Parathyroid adenoma (tissue), 2 donors: ENCODE measurements around the gene C7orf25.

ENCODE experiments used
- H2AFZ ChIP-seq: fragments of 300-600 bp; sonication (generic); one replicate; pipeline ENCODE4 v1.7.0; 2017; ENCODE audit warnings: antibody characterized with exemption, mild to moderate bottlenecking
- H3K27ac ChIP-seq: fragments of 300-600 bp; sonication (generic); one replicate; pipeline ENCODE4 v1.7.0; 2017
- H3K27me3 ChIP-seq: fragments of 300-600 bp; sonication (generic); one replicate; pipeline ENCODE4 v1.7.0; 2017; ENCODE audit warnings: low read length; ENCODE audit not compliant: control insufficient read depth, insufficient read depth
- H3K36me3 ChIP-seq: fragments of 300-600 bp; sonication (generic); one replicate; pipeline ENCODE4 v1.7.0; 2017; ENCODE audit warnings: low read length; ENCODE audit not compliant: control insufficient read depth, insufficient read depth
- H3K4me1 ChIP-seq: fragments of 300-600 bp; sonication (generic); one replicate; pipeline ENCODE4 v1.7.0; 2017; ENCODE audit warnings: control low read depth
- H3K4me2 ChIP-seq: fragments of 300-600 bp; sonication (generic); one replicate; pipeline ENCODE4 v1.7.0; 2017; ENCODE audit warnings: low read length
- H3K4me3 ChIP-seq: fragments of 300-600 bp; sonication (generic); one replicate; pipeline ENCODE4 v1.7.0; 2017; ENCODE audit warnings: low read depth, low read length
- H3K79me2 ChIP-seq: fragments of 300-600 bp; sonication (generic); one replicate; pipeline ENCODE4 v1.7.0; 2017; ENCODE audit warnings: control low read depth
- H3K9ac ChIP-seq: fragments of 300-600 bp; sonication (generic); one replicate; pipeline ENCODE4 v1.7.0; 2017; ENCODE audit warnings: mild to moderate bottlenecking
- H3K9me3 ChIP-seq: fragments of 300-600 bp; sonication (generic); one replicate; pipeline ENCODE4 v1.7.0; 2017; ENCODE audit warnings: low read length; ENCODE audit not compliant: control insufficient read depth
- CTCF ChIP-seq: fragments of 300-600 bp; sonication (generic); IDR thresholded peaks from one replicate; pipeline ENCODE4 v1.7.0; 2017; ENCODE audit warnings: antibody characterized with exemption, mild to moderate bottlenecking
- donor health status: primary hyperparathyroidism.

The C7orf25 gene

GRCh38 chr7:42931447-42931833 is 19.6 kb upstream of the C7orf25 start:
- Histone ChIP-seq H3K9me3 (no peaks in the 10 kb centered on the region), H3K4me3 (peak overlapping the region; percentile 90), H3K36me3 (no peaks in the 10 kb centered on the region), H3K4me1 (peaks cover 7% of the 10 kb centered on the region), H3K79me2 (peaks cover 49% of the 10 kb centered on the region), H3K27ac (peak overlapping the region; percentile 70), H3K27me3 (no peaks in the 10 kb centered on the region), H3K4me2 (peak overlapping the region; percentile 87), H2AFZ (peak overlapping the region; percentile 89), H3K9ac (peak overlapping the region; percentile 34)
- TF ChIP-seq CTCF = no peak

- H3K79me2 ChIP-seq = peaks cover 49% of the 10 kb centered on the region
- no peaks in the 10 kb centered on the region for H3K27me3 ChIP-seq
- peak overlapping the region; percentile 87 for H3K4me2 ChIP-seq
- peaks cover 7% of the 10 kb centered on the region for H3K4me1 ChIP-seq
- peak overlapping the region; percentile 90 for H3K4me3 ChIP-seq
- no peaks in the 10 kb centered on the region for H3K9me3 ChIP-seq
- TF ChIP-seq CTCF = no peak
- H3K9ac ChIP-seq = no peak overlapping the region
- H3K27ac ChIP-seq = no peak overlapping the region
- H3K36me3 ChIP-seq = no peaks in the 10 kb centered on the region
- H2AFZ ChIP-seq = no peak overlapping the region
Measured at GRCh38 chr7:42930889-42931288, 19.0 kb upstream of the C7orf25 start.

GRCh38 chr7:42929449-42929848 is 17.6 kb upstream of the C7orf25 start:
- no peak overlapping the region for H3K9ac ChIP-seq
- no peak for TF ChIP-seq CTCF
- peaks cover 49% of the 10 kb centered on the region for H3K79me2 ChIP-seq
- H3K27ac ChIP-seq = no peak overlapping the region
- H3K36me3 ChIP-seq = no peaks in the 10 kb centered on the region
- no peak overlapping the region for H2AFZ ChIP-seq
- H3K9me3 ChIP-seq = no peaks in the 10 kb centered on the region
- no peak overlapping the region for H3K4me2 ChIP-seq
- no peak overlapping the region for H3K4me3 ChIP-seq
- H3K27me3 ChIP-seq = no peaks in the 10 kb centered on the region
- H3K4me1 ChIP-seq = peaks cover 7% of the 10 kb centered on the region

GRCh38 chr7:42928754-42929153 is 16.9 kb upstream of the C7orf25 start:
- no peak overlapping the region for H2AFZ ChIP-seq
- H3K27ac ChIP-seq = no peak overlapping the region
- H3K36me3 ChIP-seq = no peaks in the 10 kb centered on the region
- no peaks in the 10 kb centered on the region for H3K9me3 ChIP-seq
- no peak overlapping the region for H3K9ac ChIP-seq
- peaks cover 7% of the 10 kb centered on the region for H3K4me1 ChIP-seq
- TF ChIP-seq CTCF = no peak
- no peaks in the 10 kb centered on the region for H3K27me3 ChIP-seq
- H3K4me3 ChIP-seq = no peak overlapping the region
- H3K79me2 ChIP-seq = peaks cover 48% of the 10 kb centered on the region
- no peak overlapping the region for H3K4me2 ChIP-seq

- H3K4me1 ChIP-seq = peaks cover 4% of the 10 kb centered on the region
- H3K79me2 ChIP-seq = peaks cover 34% of the 10 kb centered on the region
- no peak overlapping the region for H2AFZ ChIP-seq
- H3K4me3 ChIP-seq = no peak overlapping the region
- no peaks in the 10 kb centered on the region for H3K9me3 ChIP-seq
- H3K36me3 ChIP-seq = no peaks in the 10 kb centered on the region
- no peak overlapping the region for H3K9ac ChIP-seq
- no peak overlapping the region for H3K4me2 ChIP-seq
- no peak for TF ChIP-seq CTCF
- H3K27me3 ChIP-seq = no peaks in the 10 kb centered on the region
- no peak overlapping the region for H3K27ac ChIP-seq
Measured at GRCh38 chr7:42926204-42926603, 14.3 kb upstream of the C7orf25 start.
